K562 treated with DMSO at 1 percent for 24 hours (cell line): Measurements from ENCODE around the gene CHI3L2. TPM values are rescaled to one million over a fixed set of nuclear protein-coding genes. Genes with fewer than 3 reads are reported as not detected.

ENCODE experiments used
- total RNA-seq: library from RNA; unstranded; fragments of 300-600 nt; gene quantifications from 2 replicates; pipeline ENCODE4 v1.2.3, GENCODE V29; 2022; ENCODE audit warnings: low read depth; ENCODE audit not compliant: insufficient read depth

Gene CHI3L2
- total RNA-seq, result 0.27 TPM in 1 of 2 replicates, not detected in the other

GRCh38 chr1:111227434-111227833, at the start of gene CHI3L2:
Gene CHI3L2 (plus strand): TSS chr1:111227713. CDS start chr1:111227730, 17 bp downstream.

GRCh38 chr1:111199881-111200801, 27.4 kb upstream of the CHI3L2 start, which contains the start of gene DENND2D:
Gene DENND2D (minus strand): TSS chr1:111200646. CDS start chr1:111200459, 187 bp downstream.

GRCh38 chr1:111290630-111291029, 63.1 kb downstream of the CHI3L2 start, which contains the start of gene CHIA:
Gene CHIA (plus strand): TSS chr1:111290851. CDS start chr1:111310468, 19,617 bp downstream.

Other genes with a start within 250 kb of the CHI3L2 start
- 56.0 and 73.7 TPM in 2 replicates for gene DRAM2, start 87.6 kb upstream of the CHI3L2 start, total RNA-seq
- gene CEPT1, start 87.5 kb upstream of the CHI3L2 start, total RNA-seq, result 14.7 and 19.0 TPM in 2 replicates
- not detected in 2 replicates for gene DENND2D, start 27.1 kb upstream of the CHI3L2 start, total RNA-seq
- gene CHIA, start 63.1 kb downstream of the CHI3L2 start, total RNA-seq, result not detected in 2 replicates
- 0.49 and 1.3 TPM in 2 replicates for gene OVGP1, start 200.0 kb downstream of the CHI3L2 start, total RNA-seq
- gene WDR77, start 221.5 kb downstream of the CHI3L2 start, total RNA-seq, result 26.8 and 27.1 TPM in 2 replicates
- 156 and 164 TPM in 2 replicates for gene ATP5PB, start 221.8 kb downstream of the CHI3L2 start, total RNA-seq
- gene C1orf162, start 246.3 kb downstream of the CHI3L2 start, total RNA-seq, result 1.4 and 1.9 TPM in 2 replicates